Activated T-cell treated with anti-CD3 and anti-CD28 coated beads for 24 hours (primary cell): ENCODE results near the gene C9orf40.

Source experiments
- DNase-seq: peaks from one replicate; pipeline ENCODE4 v3.0.0-alpha.2; 2020; ENCODE audit warnings: low read depth

Gene C9orf40

DNA sequence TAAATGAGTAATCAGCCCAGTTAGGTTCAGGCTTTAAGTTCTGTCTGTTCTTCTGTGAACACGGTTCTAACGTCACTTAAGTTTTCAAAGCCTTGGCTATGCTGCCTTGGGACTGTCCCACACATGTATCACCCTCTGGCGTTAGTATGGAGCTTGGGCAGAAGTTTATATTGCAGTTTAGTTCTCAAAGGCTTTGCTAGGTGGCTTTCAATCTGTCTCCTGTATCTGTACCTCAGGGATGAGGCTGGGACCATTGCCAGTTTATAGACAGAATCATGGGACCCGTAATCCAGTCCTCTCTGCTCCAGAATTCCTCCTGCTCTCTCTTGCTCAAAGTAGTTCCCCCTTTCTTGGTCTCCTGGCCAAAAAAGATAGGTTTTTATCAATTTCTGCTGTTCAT lies 12.1 kb downstream of the C9orf40 start:
- DNase-seq: no peak

DNA sequence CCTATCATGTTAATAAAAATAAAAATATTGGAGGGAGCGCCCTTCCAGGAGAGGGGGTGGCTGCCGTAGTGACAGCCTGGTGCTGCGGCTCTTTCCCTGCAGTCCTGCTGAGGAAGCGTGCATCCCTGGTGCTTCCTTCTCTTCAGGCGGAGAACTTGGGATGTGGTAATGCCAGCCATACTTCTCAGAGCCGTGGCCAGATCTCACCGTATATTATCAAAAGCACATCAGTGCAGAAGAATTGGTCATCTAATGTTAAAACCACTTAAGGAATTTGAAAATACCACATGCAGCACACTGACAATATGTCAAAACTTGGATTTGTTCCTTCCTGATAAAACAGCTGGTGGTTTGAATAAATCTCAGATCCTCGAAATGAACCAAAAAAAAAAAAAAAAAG lies 17.7 kb downstream of the C9orf40 start:
- no peak for DNase-seq

DNA sequence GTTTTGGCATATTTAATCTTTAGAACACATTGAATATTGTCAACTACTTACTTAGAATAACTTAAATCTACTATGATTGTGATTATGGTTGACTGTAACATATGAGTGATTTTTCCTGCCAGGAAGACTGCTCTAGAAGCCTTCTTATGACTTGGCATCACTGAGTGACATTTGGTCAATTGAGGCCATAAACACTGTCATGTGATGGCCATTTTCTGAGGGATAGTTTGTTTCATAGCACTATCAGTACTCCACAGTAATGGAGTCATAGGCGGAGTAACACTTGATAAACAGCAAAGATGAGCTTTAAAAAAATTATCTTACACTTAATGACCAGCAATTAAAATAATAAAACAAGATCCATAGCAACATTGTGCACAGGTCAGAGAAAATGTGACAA lies 31.0 kb downstream of the C9orf40 start:
- no peak for DNase-seq

DNA sequence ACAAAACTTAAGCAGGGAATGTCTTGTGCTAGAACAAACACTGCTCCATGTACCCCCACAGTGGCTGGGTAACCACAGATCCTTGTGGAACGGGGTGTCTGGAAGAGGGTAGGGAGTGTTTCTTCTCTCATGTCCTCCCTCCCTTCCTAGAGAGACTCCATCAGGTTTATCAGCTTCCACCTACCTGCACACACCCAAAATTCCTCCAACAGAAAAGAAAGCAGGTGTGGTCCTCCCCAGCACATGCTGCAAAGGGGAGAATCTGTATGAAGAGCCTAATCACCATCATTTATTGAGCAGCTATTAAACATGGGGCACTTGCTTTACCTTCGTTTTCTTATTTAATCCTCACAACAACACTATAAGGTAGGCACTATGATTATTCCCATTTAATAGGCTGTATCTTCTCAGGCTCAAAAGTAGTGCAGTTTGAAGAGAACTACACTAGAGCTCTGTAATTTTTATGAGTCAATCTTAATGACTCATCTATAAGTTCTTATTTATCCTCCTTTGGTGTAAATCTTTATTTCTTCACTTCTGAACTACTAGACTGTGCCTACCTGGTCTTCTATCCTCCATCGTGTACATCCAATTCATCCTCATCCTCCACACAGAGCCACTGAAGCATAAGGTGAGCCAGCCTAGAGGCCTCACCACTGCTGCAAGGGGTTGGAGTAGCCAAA lies 31.6 kb downstream of the C9orf40 start:
- no peak for DNase-seq

DNA sequence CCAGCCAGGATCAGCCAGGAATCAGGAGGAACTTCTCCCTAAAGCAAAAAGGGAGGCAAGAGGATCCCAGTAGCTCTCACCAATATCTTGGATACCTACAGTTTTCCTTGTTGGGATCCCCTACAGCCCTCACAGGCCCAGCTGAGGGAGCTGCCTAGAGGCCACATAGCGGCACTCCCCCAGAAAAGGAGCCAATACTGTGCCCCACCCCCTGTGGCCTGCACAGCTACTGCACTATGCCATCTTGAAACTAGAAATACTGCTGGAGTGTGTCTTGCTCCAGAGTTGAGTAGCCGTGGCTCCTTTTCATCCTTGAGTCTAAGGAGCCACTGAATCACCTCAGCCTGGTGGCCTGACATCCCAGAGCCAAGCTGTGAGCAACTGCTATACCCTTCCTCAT lies 42.7 kb downstream of the C9orf40 start:
- no peak for DNase-seq

DNA sequence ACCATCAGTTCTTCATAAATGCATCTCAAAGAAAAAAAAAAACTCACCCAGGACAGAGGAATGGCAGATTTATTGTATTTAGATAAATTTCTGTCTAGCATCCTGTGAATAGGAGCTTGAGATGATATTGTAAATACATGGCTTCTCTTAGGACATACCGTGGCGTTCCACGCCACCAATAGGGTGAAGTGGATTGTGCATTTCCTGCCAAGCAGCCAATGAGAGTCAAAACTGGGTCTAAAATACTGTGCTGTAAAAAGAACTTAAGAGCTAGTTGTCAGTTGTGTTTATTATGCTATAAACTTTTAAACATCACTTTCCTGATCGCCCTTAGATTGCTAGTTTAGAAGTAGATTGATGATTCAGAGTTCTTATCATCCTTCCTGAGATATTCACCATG lies 44.0 kb downstream of the C9orf40 start:
- no peak for DNase-seq

DNA sequence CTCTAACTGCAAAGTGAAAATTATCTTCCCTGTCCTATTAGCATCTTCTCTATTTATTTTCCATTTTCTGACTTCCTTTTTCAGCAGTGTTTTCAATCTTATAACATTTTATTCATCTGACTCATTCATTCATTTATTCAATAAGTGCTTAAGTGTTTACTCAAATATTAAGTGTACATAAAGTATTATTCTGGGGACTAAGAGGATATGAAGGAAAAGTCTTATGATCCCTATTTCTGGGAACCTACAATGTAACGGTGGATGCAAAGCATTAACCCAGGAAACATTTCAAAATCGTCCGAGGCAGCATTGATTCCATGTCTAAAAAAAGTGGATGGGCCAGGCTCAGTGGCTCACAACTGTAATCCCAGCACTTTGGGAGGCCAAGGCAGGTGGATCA lies 45.6 kb downstream of the C9orf40 start:
- DNase-seq: no peak

DNA sequence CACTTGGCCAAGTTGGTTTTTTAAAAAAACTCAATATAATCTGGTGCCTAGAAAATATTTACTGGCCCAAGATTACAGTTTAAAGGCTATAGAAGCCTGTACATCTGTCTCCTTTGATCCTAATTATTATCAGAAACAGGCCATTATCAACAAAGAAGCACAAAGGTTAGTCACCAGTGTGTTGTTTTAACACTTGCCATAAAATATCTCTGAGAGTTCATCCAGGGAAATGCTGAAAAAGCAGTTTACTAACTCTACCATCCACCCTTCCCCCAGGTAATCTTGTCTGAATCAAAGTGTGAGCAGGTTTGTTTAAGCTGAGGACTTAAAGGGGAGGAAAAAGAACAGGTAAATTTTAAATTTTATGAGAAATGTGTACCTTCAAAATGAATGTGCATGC lies 51.7 kb downstream of the C9orf40 start:
- no peak for DNase-seq
